ENCODE results near the gene CDHR5. TPM values are rescaled to one million over a fixed set of nuclear protein-coding genes. Genes with fewer than 3 reads are reported as not detected.

CDHR5 gene
- total RNA-seq, 5 donors from 2014 or later (not counting 1 experiment from before 2014, with no cell fraction given), result 0.26 to 0.29 TPM; not detected in 3

GRCh38 chr11:620935-621814, 3.6 kb downstream of the CDHR5 start:
- Mint-ChIP-seq H3K36me3 (no peaks in the 10 kb centered on the region), H3K9me3 (no peaks in the 10 kb centered on the region), H3K27me3 (peaks cover 4 to 10% of the 10 kb centered on the region in 2 donors), H3K4me3 (no peak overlapping the region), H3K27ac (no peak overlapping the region), H3K4me1 (peaks cover 1 to 6% (median 5%) of the 10 kb centered on the region in 3 donors)
- Histone ChIP-seq H3K9me3 (no peaks in the 10 kb centered on the region), H3K36me3 (ENCODE audit: control insufficient read depth in 2 of 2, extremely low read depth in 1 of 2, insufficient read depth in 1 of 2, low read length in 1 of 2) (no peaks in the 10 kb centered on the region), H3K4me1 (ENCODE audit: control insufficient read depth in 1 of 2, extremely low read depth in 1 of 2, insufficient read depth in 2 of 2, low read length in 2 of 2) (peaks cover 0 to 11% of the 10 kb centered on the region in 2 experiments), H3K27me3 (replicated peaks in 1 of 2; ENCODE audit: control insufficient read depth in 2 of 2, extremely low read depth in 1 of 2, insufficient read depth in 2 of 2, low read length in 1 of 2) (peaks cover 0 to 42% of the 10 kb centered on the region in 2 experiments), H3K27ac (ENCODE audit: low read length) (no peak overlapping the region), H3K4me3 (ENCODE audit: control insufficient read depth in 1 of 2, extremely low read depth in 1 of 2, low read length in 1 of 2) (no peak overlapping the region)
- ChIA-PET POLR2A (no interaction called here), CTCF (no interaction called here)
- ATAC-seq (replicated peaks in 1 of 4) (no peak), DNase-seq (no peak)
- WGBS (ENCODE audit: insufficient coverage), result 83% methylated on average over 39 of the region's 45 CpGs

- CTCF ChIA-PET, result no interaction called here
- Mint-ChIP-seq H3K4me3 (no peak overlapping the region), H3K4me1 (peaks cover 5 to 10% (median 8%) of the 10 kb centered on the region in 3 donors), H3K27ac (no peak overlapping the region), H3K36me3 (no peaks in the 10 kb centered on the region), H3K27me3 (peaks cover under 1 to 4% of the 10 kb centered on the region in 2 donors), H3K9me3 (no peaks in the 10 kb centered on the region)
- H3K27ac ChIP-seq (ENCODE audit: low read length), result no peak overlapping the region
- DNase-seq, result no peak
- H3K4me1 ChIP-seq (ENCODE audit: control insufficient read depth in 1 of 2, extremely low read depth in 1 of 2, insufficient read depth in 2 of 2, low read length in 2 of 2), result peaks cover 0 to 15% of the 10 kb centered on the region in 2 experiments
- H3K4me3 ChIP-seq (ENCODE audit: control insufficient read depth in 1 of 2, extremely low read depth in 1 of 2, low read length in 1 of 2), result no peak overlapping the region
- H3K27me3 ChIP-seq (replicated peaks in 1 of 2; ENCODE audit: control insufficient read depth in 2 of 2, extremely low read depth in 1 of 2, insufficient read depth in 2 of 2, low read length in 1 of 2), result peaks cover 0 to 32% of the 10 kb centered on the region in 2 experiments
- ATAC-seq (replicated peaks in 1 of 4), result no peak
- H3K36me3 ChIP-seq (ENCODE audit: control insufficient read depth in 2 of 2, extremely low read depth in 1 of 2, insufficient read depth in 1 of 2, low read length in 1 of 2), result no peaks in the 10 kb centered on the region
- POLR2A ChIA-PET, result no interaction called here
- H3K9me3 ChIP-seq, result no peaks in the 10 kb centered on the region
- WGBS (ENCODE audit: insufficient coverage), result no CpG with 5 or more reads among the region's 13 CpGs
These were observed 4.6 kb downstream of the CDHR5 start for GRCh38 chr11:620201-620600.

GRCh38 chr11:619628-620050, 5.1 kb downstream of the CDHR5 start:
- ChIA-PET CTCF (no interaction called here), POLR2A (no interaction called here)
- Mint-ChIP-seq H3K4me1 (peaks cover 5 to 10% (median 9%) of the 10 kb centered on the region in 3 donors), H3K27ac (no peak overlapping the region), H3K4me3 (no peak overlapping the region), H3K36me3 (no peaks in the 10 kb centered on the region), H3K9me3 (no peaks in the 10 kb centered on the region), H3K27me3 (peaks cover 0 to 4% of the 10 kb centered on the region in 2 donors)
- Histone ChIP-seq H3K4me3 (ENCODE audit: control insufficient read depth in 1 of 2, extremely low read depth in 1 of 2, low read length in 1 of 2) (no peak overlapping the region), H3K36me3 (ENCODE audit: control insufficient read depth in 2 of 2, extremely low read depth in 1 of 2, insufficient read depth in 1 of 2, low read length in 1 of 2) (peaks cover 0 to under 1% of the 10 kb centered on the region in 2 donors), H3K27ac (ENCODE audit: low read length) (no peak overlapping the region), H3K4me1 (ENCODE audit: control insufficient read depth in 1 of 2, extremely low read depth in 1 of 2, insufficient read depth in 2 of 2, low read length in 2 of 2) (peaks cover 0 to 21% of the 10 kb centered on the region in 2 experiments), H3K27me3 (replicated peaks in 1 of 2; ENCODE audit: control insufficient read depth in 2 of 2, extremely low read depth in 1 of 2, insufficient read depth in 2 of 2, low read length in 1 of 2) (peaks cover 0 to 26% of the 10 kb centered on the region in 2 experiments), H3K9me3 (no peaks in the 10 kb centered on the region)
- 96% methylated on average over 8 of the region's 22 CpGs for WGBS (ENCODE audit: insufficient coverage)
- ATAC-seq (replicated peaks in 1 of 4) (no peak), DNase-seq (no peak)

GRCh38 chr11:618856-619627, 5.7 kb downstream of the CDHR5 start:
- H3K4me1 Mint-ChIP-seq, result peaks cover 10 to 15% (median 11%) of the 10 kb centered on the region in 3 donors
- H3K36me3 Mint-ChIP-seq, result no peaks in the 10 kb centered on the region
- ATAC-seq (replicated peaks in 1 of 4) (no peak), DNase-seq (no peak)
- Histone ChIP-seq H3K27ac (ENCODE audit: low read length) (no peak overlapping the region), H3K4me1 (ENCODE audit: control insufficient read depth in 1 of 2, extremely low read depth in 1 of 2, insufficient read depth in 2 of 2, low read length in 2 of 2) (peaks cover 0 to 27% of the 10 kb centered on the region in 2 experiments), H3K9me3 (no peaks in the 10 kb centered on the region), H3K27me3 (replicated peaks in 1 of 2; ENCODE audit: control insufficient read depth in 2 of 2, extremely low read depth in 1 of 2, insufficient read depth in 2 of 2, low read length in 1 of 2) (peaks cover 0 to 20% of the 10 kb centered on the region in 2 experiments), H3K36me3 (ENCODE audit: control insufficient read depth in 2 of 2, extremely low read depth in 1 of 2, insufficient read depth in 1 of 2, low read length in 1 of 2) (peaks cover 0 to 7% of the 10 kb centered on the region in 2 donors), H3K4me3 (ENCODE audit: control insufficient read depth in 1 of 2, extremely low read depth in 1 of 2, low read length in 1 of 2) (no peak overlapping the region)
- 92% methylated on average over 15 of the region's 24 CpGs for WGBS (ENCODE audit: insufficient coverage)
- no peak overlapping the region for H3K4me3 Mint-ChIP-seq
- no peaks in the 10 kb centered on the region for H3K9me3 Mint-ChIP-seq
- ChIA-PET CTCF (no interaction called here), POLR2A (no interaction called here)
- H3K27ac Mint-ChIP-seq, result no peak overlapping the region
- peaks cover 0 to 4% of the 10 kb centered on the region in 2 donors for H3K27me3 Mint-ChIP-seq

GRCh38 chr11:617912-618682, 6.7 kb downstream of the CDHR5 start:
- Mint-ChIP-seq H3K4me3 (no peak overlapping the region), H3K36me3 (no peaks in the 10 kb centered on the region), H3K9me3 (no peaks in the 10 kb centered on the region), H3K27me3 (no peaks in the 10 kb centered on the region), H3K27ac (no peak overlapping the region), H3K4me1 (peaks cover 10 to 21% (median 16%) of the 10 kb centered on the region in 3 donors)
- no peaks in the 10 kb centered on the region for H3K9me3 ChIP-seq
- peaks cover 0 to 11% of the 10 kb centered on the region in 2 experiments for H3K27me3 ChIP-seq (replicated peaks in 1 of 2; ENCODE audit: control insufficient read depth in 2 of 2, extremely low read depth in 1 of 2, insufficient read depth in 2 of 2, low read length in 1 of 2)
- ChIA-PET CTCF (interaction anchor here in 1 of 2 donors (0.6 kb wide), 1 partner anchor 129 kb away, joined by 6 read pairs; no protein-coding TSS in a partner anchor), POLR2A (no interaction called here)
- 91% methylated on average over 21 of the region's 25 CpGs for WGBS (ENCODE audit: insufficient coverage)
- H3K4me3 ChIP-seq (ENCODE audit: control insufficient read depth in 1 of 2, extremely low read depth in 1 of 2, low read length in 1 of 2), result no peak overlapping the region
- DNase-seq (no peak), ATAC-seq (replicated peaks in 1 of 4) (no peak)
- peaks cover 0 to 11% of the 10 kb centered on the region in 2 donors for H3K36me3 ChIP-seq (ENCODE audit: control insufficient read depth in 2 of 2, extremely low read depth in 1 of 2, insufficient read depth in 1 of 2, low read length in 1 of 2)
- H3K4me1 ChIP-seq (ENCODE audit: control insufficient read depth in 1 of 2, extremely low read depth in 1 of 2, insufficient read depth in 2 of 2, low read length in 2 of 2), result peaks cover 4 to 35% of the 10 kb centered on the region in 2 experiments
- H3K27ac ChIP-seq (ENCODE audit: low read length), result no peak overlapping the region
